Uterus (tissue), 2 donors: Measurements from ENCODE around the gene NGF.

Experiments used
- POLR2A ChIP-seq, 2 donors: fragments of 450-650 bp; IDR thresholded peaks; one replicate each; pipeline ENCODE4 v1.6.1; 2016; ENCODE audit warnings: antibody characterized with exemption in 2 of 2, mild to moderate bottlenecking in 1 of 2, moderate library complexity in 1 of 2
- TF ChIP-seq, protein P1 (sequence below), 4 experiments: fragments of 200-600 bp in 2 of 4; fragments of 450-650 bp in 2 of 4; sonication (generic) in 2 of 4; IDR thresholded peaks; one replicate each; pipeline ENCODE4 v1.5.1; 2016 to 2019; ENCODE audit warnings: antibody characterized with exemption in 4 of 4, mild to moderate bottlenecking in 2 of 4, moderate library complexity in 1 of 4

DNA sequence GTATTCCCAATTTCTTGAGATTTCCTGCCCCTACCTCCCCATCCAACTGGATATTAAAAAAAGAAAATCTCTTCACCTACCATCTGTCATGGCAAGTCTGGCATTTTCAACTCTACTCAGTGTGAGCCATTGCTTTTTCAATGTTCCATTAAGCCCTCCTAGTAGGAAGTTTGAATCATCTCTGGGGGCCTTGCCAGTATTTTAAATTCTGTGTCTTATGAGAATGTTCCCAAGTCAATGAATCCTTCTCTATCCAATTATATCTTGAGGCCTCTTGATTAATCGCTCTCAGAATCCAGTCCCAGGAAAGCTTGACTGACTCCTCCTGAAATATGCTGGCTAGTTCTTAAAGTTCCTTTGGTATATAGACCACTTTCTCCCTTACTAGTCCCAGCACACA lies 91.5 kb downstream of the NGF start:
- TF ChIP-seq, protein P1, sequence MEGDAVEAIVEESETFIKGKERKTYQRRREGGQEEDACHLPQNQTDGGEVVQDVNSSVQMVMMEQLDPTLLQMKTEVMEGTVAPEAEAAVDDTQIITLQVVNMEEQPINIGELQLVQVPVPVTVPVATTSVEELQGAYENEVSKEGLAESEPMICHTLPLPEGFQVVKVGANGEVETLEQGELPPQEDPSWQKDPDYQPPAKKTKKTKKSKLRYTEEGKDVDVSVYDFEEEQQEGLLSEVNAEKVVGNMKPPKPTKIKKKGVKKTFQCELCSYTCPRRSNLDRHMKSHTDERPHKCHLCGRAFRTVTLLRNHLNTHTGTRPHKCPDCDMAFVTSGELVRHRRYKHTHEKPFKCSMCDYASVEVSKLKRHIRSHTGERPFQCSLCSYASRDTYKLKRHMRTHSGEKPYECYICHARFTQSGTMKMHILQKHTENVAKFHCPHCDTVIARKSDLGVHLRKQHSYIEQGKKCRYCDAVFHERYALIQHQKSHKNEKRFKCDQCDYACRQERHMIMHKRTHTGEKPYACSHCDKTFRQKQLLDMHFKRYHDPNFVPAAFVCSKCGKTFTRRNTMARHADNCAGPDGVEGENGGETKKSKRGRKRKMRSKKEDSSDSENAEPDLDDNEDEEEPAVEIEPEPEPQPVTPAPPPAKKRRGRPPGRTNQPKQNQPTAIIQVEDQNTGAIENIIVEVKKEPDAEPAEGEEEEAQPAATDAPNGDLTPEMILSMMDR (IDR thresholded peaks at IDR 0.05), result no peak
- TF ChIP-seq POLR2A (IDR thresholded peaks at IDR 0.05), result no peak
